ENCODE data around the gene ERN1. TPM values are rescaled to one million over a fixed set of nuclear protein-coding genes. Genes with fewer than 3 reads are reported as not detected.

ERN1 gene
- total RNA-seq, 1 donor from 2014 or later, result 12.1 TPM

- DNase-seq (ENCODE audit: extremely low spot score, unreplicated experiment), result no peak
- no peak overlapping the region for H3K27ac Mint-ChIP-seq
- no peaks in the 10 kb centered on the region for H3K9me3 Mint-ChIP-seq
- H3K36me3 Mint-ChIP-seq, result no peaks in the 10 kb centered on the region
- H3K4me1 Mint-ChIP-seq (ENCODE audit: unreplicated experiment), result peaks cover 8% of the 10 kb centered on the region
- TF ChIP-seq CTCF (conservative IDR thresholded peaks at IDR 0.05), result no peak
- H3K27me3 Mint-ChIP-seq, result no peaks in the 10 kb centered on the region
- H3K4me3 Mint-ChIP-seq, result no peak overlapping the region
These were observed 19.4 kb downstream of the ERN1 start for GRCh38 chr17:64110379-64111152.

- no peaks in the 10 kb centered on the region for H3K9me3 Mint-ChIP-seq
- no peak for TF ChIP-seq CTCF (conservative IDR thresholded peaks at IDR 0.05)
- no peak for DNase-seq (ENCODE audit: extremely low spot score, unreplicated experiment)
- no peaks in the 10 kb centered on the region for H3K36me3 Mint-ChIP-seq
- H3K4me3 Mint-ChIP-seq, result no peak overlapping the region
- H3K27me3 Mint-ChIP-seq, result no peaks in the 10 kb centered on the region
- H3K27ac Mint-ChIP-seq, result no peak overlapping the region
- H3K4me1 Mint-ChIP-seq (ENCODE audit: unreplicated experiment), result peaks cover 8% of the 10 kb centered on the region
These were observed 20.5 kb downstream of the ERN1 start for GRCh38 chr17:64109400-64109799.

GRCh38 chr17:64107500-64108236 lies 22.3 kb downstream of the ERN1 start:
- Mint-ChIP-seq H3K9me3 (no peaks in the 10 kb centered on the region), H3K27me3 (no peaks in the 10 kb centered on the region), H3K4me1 (ENCODE audit: unreplicated experiment) (peaks cover 11% of the 10 kb centered on the region), H3K4me3 (no peak overlapping the region), H3K27ac (no peak overlapping the region), H3K36me3 (no peaks in the 10 kb centered on the region)
- no peak for TF ChIP-seq CTCF (conservative IDR thresholded peaks at IDR 0.05)
- no peak for DNase-seq (ENCODE audit: extremely low spot score, unreplicated experiment)

GRCh38 chr17:64106918-64107317 lies 23.0 kb downstream of the ERN1 start:
- Mint-ChIP-seq H3K4me1 (ENCODE audit: unreplicated experiment) (peaks cover 15% of the 10 kb centered on the region), H3K9me3 (no peaks in the 10 kb centered on the region), H3K27ac (no peak overlapping the region), H3K27me3 (no peaks in the 10 kb centered on the region), H3K4me3 (no peak overlapping the region), H3K36me3 (no peaks in the 10 kb centered on the region)
- no peak for DNase-seq (ENCODE audit: extremely low spot score, unreplicated experiment)
- no peak for TF ChIP-seq CTCF (conservative IDR thresholded peaks at IDR 0.05)

- H3K4me3 Mint-ChIP-seq, result no peak overlapping the region
- H3K9me3 Mint-ChIP-seq, result no peaks in the 10 kb centered on the region
- DNase-seq (ENCODE audit: extremely low spot score, unreplicated experiment), result no peak
- no peaks in the 10 kb centered on the region for H3K27me3 Mint-ChIP-seq
- H3K4me1 Mint-ChIP-seq (ENCODE audit: unreplicated experiment), result peaks cover 15% of the 10 kb centered on the region
- no peak overlapping the region for H3K27ac Mint-ChIP-seq
- no peak for TF ChIP-seq CTCF (conservative IDR thresholded peaks at IDR 0.05)
- H3K36me3 Mint-ChIP-seq, result no peaks in the 10 kb centered on the region
These were observed 26.3 kb downstream of the ERN1 start for GRCh38 chr17:64103391-64104364.

Data from type B pancreatic cell (in vitro differentiated cells).